HEK293T (cell line): ENCODE results near the gene RERG.

Experiments
- BHLHE40 ChIP-seq: fragments of 450-650 bp; IDR thresholded peaks from 2 replicates; pipeline ENCODE4 v1.6.1; 2016; ENCODE audit warnings: mild to moderate bottlenecking, moderate library complexity, borderline replicate concordance
- ELF4 ChIP-seq: fragments of 450-650 bp; IDR thresholded peaks from 2 replicates; pipeline ENCODE4 v1.6.1; 2017; ENCODE audit warnings: antibody characterized with exemption
- FOXA1 ChIP-seq: fragments of 450-650 bp; IDR thresholded peaks from 2 replicates; pipeline ENCODE4 v1.6.1; 2016; ENCODE audit warnings: mild to moderate bottlenecking
- FOXK2 ChIP-seq: fragments of 450-650 bp; IDR thresholded peaks from 2 replicates; pipeline ENCODE4 v1.6.1; 2016; ENCODE audit warnings: mild to moderate bottlenecking
- FOXM1 ChIP-seq: fragments of 450-650 bp; IDR thresholded peaks from 2 replicates; pipeline ENCODE4 v1.6.1; 2017; ENCODE audit warnings: mild to moderate bottlenecking, borderline replicate concordance
- NFRKB ChIP-seq: fragments of 450-650 bp; IDR thresholded peaks from 2 replicates; pipeline ENCODE4 v1.6.1; 2016; ENCODE audit warnings: mild to moderate bottlenecking, moderate library complexity
- PKNOX1 ChIP-seq: fragments of 450-650 bp; IDR thresholded peaks from 2 replicates; pipeline ENCODE4 v1.6.1; 2016
- SP1 ChIP-seq: fragments of 450-650 bp; IDR thresholded peaks from 2 replicates; pipeline ENCODE4 v1.6.1; 2017
- SUZ12 ChIP-seq: fragments of 450-650 bp; IDR thresholded peaks from 2 replicates; pipeline ENCODE4 v1.6.1; 2016; ENCODE audit warnings: mild to moderate bottlenecking
- ZNF384 ChIP-seq: fragments of 450-650 bp; IDR thresholded peaks from 2 replicates; pipeline ENCODE4 v1.6.1; 2016

- TF ChIP-seq ELF4 = no peak
- TF ChIP-seq SUZ12 = no peak
- peak; percentile 34; the same call in 1 of the 2 replicates for TF ChIP-seq PKNOX1
- no peak for TF ChIP-seq ZNF384
- no peak for TF ChIP-seq BHLHE40
- no peak for TF ChIP-seq SP1
- TF ChIP-seq FOXK2 = no peak
- TF ChIP-seq NFRKB = no peak
- TF ChIP-seq FOXM1 = no peak
- TF ChIP-seq FOXA1 = no peak
These were observed 36.7 kb downstream of the RERG start for GRCh38 chr12:15184484-15184883.
